ENCODE data around the gene SYTL2.

SYTL2 gene

DNA sequence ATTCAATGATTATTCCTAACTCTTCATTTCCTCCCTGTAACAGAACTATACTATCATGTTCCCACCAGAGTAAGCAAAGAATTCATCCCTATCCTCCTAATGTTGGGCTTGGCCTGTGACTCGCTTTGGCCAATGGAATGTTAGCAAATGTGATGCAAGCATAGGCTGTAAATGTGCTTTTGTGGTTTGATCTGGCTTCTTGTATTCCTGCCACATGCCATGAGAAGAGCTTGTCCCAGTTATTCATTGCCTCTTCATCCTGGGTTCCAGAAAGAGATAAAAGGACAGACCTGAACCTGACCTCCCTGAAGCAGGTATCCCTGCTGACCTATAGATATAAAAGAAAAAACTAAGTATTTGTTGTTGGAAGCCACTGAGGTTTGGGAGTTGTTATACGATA is 51.0 kb downstream of the SYTL2 start:
- no peak for DNase-seq

DNA sequence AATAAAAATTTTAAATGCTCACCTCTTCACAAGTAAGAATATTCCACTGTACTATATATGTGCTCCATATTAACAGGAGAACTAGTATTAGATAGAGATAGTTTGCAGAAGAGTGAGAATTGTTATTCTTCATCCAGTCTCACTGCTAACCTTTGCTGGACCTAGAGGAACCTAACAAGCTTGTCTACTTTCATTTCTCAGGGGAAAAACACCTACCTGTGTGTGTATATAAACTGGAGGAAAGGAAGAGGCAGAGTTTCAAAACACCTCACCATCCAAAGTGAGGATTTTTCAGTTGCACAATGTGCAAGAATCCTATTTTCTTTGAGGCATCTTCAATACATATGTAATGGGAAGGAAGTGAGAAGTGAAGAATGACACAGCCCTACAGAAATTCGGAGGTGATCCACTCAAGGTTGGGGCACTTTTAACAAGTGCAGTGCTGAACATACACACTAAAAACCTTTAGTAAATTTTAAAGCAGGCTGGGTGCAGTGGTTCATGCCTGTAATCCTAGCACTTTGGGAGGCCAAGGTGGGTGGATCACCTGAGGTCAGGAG is 52.4 kb downstream of the SYTL2 start:
- DNase-seq: no peak

DNA sequence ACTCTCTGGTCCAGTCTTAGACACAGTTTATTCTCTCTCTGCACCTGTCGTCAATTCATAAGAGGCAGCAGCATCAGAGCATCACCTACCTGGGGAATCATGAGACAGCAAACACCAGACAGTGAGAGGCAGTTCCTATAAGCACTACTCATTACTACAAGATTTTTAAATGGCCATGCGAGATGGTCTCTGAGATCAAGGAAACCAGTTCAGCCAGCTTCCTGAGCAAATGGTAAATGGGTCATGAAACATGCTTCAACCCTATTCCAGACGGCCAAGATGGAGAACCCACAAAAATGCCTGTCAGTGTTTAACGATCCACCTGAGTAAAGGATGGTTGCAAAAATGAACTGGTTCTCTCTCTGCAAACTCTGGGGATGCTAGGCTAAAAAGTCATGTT is 52.9 kb downstream of the SYTL2 start:
- no peak for DNase-seq

DNA sequence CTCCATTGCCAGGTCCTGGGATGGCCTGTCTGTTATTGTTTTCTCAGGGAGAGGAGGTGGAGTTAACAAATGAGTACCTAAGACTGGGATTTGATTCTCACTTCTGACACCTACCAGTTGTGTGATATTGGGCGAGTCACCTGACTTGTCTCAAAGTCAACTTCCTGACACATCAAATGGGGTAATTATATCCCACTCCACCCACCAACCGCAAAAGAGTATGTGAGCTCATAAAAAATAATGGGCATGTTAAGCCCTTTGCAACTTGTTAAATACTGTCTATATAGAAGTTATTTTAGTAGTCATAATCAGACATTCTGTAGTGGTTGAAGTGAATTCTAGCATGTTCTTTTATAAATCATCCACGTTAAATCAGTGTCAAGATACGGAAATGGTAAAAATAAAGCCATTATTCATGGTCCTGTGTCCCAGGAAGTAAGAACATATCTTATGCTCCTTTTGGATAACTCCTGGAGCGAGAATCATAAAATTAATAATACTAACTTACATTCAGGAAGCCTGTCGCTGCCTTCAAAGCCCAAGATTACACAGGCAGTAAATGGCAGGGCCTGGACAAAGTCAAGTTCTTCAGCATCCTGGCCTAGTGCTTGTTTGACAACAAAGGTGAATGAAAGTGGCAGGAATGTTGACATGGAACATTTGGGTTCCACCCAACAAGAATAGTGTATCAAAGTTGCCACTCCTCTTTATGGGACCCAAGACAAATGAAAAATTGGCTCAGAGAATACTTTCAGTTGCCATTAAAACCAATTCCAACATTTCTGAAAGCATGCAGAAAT is 54.3 kb downstream of the SYTL2 start:
- peak; percentile 54 for DNase-seq

DNA sequence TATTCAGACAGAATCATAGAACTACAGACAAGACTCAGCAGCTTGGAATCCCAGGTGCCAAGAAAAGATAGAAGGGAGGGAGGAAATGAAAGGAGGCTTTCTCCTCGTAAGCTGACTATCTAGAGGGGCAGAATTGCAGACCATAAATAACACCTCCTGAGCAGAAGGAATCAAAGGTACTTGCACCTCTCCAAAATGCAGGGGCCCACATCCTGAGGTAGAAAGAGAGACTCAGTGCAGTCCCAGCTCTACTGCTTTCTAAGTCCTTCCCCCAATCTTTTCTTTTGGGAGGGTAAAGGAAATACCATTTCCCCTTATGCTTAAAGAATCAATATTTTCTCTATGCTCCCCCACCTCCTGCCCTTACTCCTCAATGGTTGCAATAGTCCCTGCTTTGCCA is 55.2 kb downstream of the SYTL2 start:
- DNase-seq: no peak

DNA sequence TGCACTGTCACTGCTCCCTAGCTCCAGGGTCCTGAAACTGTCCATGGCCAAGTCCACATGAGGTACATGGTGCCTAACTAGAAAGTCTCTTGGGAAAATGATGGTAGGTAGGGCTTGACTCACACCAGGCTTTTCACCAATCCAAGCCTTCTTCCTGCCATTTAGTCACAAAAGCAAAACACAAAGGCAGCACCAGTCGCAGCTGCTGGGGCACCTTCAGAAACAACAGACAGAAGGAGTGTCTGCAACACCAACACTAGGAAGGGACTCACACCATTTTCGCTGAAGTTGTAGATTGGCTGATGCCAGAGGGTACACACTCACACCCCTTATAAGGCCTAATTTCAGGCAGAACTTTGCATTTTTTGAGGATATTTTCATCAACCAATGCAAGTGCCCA is 55.7 kb downstream of the SYTL2 start:
- no peak for DNase-seq

DNA sequence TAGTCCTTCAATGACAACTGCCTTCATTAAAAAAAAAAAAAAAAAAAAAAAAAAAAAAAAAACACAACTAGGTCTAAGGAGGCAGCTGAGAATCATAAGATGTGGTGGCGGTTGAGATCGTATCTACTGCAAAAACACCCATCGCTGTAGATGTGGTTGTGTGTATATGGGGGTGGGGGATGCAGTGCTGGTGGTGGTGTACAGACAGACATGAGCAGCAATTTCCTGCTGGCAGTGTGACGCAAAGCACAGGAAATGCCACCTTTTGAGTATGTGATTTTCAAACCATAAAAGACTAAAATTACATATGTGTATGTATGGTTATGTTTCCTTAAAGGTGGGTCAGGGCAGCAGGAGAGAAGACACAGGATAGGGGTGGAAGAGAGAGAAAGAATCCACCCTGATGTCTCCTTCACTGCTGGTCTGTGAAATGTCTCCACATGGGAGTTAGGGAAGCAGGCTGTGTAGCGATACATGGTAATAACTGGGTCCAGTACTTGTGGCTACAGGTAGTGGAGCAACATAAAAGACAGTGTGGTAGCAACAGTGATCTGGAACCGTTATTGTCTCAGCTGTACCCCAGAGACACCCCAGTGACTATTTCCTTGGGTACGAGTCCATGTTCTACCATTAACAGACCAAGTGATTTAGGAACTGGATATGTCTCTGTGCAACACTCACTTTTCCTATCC is 57.9 kb downstream of the SYTL2 start:
- DNase-seq: peak; percentile 92

DNA sequence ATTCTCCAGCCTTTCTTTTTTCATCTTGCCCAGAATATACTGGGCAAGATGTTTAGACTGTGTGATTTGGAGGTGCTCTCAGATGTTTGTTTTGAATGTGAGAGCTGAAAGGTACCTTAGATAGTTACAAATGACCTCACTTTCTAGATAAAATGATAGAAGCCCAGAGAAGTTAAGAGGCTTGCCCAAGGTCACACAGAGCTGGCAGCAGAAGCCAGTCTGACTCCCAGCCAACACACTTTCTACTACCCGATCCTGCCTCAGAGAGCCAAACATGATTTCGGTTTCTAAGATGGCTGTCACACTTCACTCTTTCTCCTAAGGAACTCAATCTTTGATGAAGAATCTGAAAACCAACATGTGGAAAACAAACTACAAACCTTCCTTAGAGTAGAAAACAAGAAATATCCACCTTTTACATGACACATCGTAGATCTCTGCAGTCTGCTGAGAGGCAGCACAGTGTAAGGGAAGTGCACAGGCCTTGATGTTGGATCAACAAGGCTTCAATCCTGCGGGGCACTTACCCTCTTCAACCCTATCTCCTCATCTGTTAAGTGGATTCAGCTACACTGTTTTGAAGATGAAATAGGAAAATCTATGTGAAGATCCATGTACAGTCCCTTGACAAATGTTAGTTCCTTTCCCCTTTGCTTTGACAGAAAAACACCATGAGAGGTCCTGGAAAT is 58.6 kb downstream of the SYTL2 start:
- DNase-seq: no peak

DNA sequence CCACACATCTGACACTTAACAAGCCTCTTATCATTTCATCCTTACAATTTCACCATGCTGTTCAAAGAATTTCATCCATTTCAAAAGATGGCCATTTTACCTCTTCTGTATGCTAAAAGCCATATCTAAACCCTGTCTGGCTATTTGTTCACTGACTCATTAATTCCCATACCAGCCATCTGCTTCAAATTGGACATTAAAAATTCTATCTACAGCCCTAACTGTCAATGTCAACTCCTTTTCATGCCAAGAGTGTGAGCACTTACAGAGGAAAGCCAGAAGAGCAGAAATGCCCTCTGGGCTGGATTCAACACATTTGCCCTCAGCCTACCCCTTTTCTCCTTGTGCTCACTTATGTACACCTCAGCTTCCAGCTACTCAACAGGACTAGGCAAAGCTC is 59.2 kb downstream of the SYTL2 start:
- DNase-seq: no peak

DNA sequence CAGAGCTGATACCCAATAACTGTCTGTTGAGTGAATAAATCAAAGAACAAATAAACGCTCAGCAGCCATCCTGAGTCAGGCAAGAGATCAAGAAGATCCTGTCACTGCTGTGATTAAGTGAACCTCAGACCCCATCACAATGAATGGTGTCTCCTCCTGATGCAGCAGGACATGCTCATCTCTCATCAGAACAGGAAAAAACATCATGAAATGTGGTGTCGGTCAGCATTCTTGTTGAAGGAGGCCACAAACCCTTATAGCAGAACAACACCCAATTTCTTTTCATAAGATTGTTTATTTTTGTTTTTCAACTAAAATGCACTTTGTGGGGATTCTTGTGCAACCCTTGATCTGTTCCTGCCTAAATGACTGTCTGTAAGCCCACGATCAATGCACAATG is 60.3 kb downstream of the SYTL2 start:
- DNase-seq: no peak

DNA sequence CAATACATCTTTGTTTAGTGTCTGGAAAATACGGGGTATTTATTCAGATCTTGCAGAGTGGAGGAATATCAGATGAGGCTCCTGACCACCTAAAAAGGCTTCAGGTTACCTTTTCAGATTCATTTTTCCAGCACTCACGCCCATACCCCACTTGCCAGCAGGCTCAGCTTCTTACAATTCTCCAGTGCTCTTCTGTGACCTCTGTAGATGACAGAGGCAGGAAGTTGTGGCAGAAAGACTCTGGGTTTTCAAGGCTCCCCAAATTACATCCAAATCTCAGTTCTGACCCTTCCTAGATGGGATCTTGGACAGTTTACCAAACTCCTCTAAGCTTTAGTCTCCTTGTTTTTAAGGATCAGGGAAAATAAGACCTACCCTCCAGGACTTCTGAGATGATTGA is 61.1 kb downstream of the SYTL2 start:
- DNase-seq: no peak

DNA sequence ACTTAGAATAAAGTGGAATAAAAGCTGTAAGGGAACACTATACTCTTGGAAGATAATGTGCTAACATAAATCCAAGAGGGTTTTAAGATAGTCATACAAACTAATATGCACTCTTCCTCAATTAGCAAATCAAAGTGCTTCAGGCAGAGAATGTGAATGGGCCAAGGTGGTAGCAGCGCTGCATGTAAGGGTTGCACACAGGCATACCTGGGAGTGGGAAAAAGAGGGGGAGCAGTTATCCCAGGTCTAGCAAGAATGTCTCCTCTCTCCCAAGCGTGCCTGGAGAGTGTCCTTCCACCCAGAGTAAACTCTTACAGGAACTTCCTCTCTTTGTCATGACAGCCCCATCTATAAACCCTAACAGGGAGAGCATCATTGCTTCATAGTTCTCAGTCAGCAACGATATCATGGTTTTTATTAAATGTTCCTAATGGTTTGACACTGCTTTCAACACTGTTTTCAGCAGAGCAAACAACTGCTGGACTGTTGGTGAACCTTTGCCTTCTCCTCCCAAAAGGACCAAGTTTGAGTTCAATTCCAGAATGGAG is 61.6 kb downstream of the SYTL2 start:
- DNase-seq: no peak

DNA sequence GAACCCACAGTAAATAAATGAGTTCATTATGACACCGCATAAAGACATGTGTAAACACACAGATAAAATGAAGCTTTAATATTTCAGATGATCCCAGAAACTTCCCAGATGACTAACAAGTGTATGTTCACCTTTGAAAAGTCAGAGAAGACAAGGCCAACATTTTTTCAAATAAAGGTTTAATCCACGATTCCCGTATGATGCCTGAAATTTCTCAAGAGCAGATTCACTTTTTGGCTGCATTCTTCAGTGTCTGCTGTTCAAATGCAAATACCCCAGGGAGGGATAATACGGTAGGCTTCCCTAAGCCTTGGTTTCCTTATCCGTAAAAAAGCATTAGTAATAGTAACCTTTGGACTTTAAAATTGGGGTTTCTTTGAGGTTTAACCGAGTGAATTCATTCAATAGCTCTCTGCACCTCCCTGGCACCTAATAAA is 62.5 kb downstream of the SYTL2 start:
- no peak for DNase-seq

DNA sequence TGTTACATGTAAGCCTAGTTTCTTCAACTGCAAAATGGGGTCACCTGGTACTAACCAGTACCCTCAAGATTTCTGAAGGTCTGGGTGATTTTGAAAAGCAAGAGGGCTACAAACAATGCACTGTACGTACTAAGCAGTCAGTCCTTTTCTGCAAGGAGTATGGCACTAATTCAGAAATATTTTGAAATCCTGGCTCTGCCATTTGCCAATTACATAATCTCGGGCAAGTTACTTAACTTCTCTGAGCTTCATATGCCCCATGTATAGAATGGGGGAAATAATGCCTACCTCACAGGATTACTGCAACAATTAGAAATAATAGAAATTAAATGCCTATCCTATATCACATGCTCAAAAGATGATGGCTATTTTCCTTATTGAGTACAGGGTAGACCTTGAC is 64.3 kb downstream of the SYTL2 start:
- DNase-seq: no peak

DNA sequence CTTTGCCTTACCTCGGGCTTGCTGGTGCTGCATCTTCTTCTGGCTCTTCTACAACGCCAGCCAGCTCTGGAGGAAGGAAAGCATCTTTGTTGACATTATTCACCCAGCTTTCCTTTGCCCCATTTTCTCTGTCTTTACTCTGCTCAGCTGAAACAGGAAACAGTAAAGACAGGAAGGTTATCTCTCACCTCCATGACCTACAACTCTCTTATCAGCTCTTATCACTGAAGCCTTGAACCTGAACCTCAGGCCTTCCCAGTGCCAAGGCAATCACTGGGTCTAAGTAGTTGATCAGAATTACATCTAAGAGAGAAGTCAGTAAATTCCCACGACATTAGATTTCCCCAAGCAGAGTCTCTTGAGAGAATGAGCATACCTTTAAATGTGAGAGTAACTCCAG is 65.3 kb downstream of the SYTL2 start:
- DNase-seq: no peak

DNA sequence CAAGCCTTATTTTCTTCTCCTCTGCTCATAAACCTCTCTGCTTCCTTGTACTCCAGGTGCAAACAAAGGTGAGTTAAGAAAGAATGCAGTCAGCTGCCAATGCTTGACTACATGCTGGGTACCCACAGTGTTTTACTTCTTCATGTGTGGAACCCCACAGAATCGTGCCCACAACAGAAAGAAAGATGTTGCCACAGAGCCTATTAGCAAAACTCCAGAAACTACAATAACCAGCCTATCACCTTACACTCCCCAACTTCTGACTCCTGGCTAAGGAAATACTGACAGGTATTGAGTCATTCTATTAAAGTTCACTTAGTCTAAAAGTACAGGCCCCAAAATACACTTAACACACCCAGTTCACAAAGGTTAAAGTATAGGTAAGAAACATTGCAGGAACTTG is 68.1 kb downstream of the SYTL2 start:
- no peak for DNase-seq

DNA sequence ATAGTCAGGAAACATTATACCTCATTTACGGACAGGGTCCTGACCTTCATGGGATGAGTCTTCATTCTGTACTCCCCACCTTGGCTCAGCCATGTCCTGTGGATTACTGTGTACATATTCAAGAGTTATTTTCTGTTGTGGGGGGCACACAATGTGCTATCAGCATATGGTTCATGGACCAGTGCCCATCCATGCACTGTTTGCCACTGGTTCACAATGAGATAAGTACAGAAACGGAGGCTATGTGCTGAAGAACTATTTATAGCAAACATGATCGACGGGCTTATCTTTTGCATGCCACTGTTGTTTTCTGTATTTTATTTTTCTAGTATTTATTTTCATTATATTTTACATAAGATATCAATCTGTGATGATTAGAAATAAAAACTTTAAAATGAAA is 68.6 kb downstream of the SYTL2 start:
- DNase-seq: no peak

DNA sequence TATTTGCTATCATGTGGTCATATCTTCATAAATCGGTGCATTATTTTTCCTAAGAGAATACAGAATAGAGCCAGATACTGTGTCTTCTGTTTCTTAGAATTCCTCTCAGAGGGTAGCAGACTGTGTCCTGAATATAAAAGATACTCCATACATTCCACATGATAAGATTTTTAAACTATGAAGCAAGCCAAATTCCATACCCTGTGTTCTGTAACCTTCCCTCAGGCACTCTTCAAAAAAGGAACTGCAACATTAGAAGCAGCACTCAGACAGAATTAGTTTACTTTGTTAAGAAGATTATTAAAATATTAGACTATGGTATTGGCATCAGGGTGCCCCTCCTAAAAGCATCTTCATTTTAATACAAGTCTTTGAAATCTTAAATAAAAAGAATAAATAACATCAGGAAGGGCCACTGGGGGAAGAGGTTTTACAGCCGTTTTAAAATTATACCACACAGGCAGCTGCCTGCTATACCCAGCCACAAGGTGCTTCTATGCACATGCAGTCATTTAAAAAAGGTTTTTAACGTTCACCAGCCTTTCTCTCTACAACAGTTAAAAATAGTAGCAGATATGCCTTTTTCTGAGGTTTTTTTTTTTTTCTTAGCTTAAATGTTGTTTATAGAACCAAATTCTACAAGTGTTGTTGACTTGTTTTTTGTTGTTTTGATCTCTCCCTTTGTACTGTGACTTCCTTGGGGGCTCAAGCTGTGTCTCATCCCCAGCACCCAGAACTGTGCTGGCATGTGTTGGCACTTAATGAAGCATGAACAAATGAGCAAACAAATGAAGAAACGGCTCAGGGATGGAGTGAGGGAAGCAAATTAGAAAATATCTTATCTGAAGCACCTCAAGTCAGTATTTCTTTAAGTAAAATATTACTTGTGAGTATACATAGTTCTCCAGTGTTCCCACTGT is 70.2 kb downstream of the SYTL2 start:
- no peak for DNase-seq

DNA sequence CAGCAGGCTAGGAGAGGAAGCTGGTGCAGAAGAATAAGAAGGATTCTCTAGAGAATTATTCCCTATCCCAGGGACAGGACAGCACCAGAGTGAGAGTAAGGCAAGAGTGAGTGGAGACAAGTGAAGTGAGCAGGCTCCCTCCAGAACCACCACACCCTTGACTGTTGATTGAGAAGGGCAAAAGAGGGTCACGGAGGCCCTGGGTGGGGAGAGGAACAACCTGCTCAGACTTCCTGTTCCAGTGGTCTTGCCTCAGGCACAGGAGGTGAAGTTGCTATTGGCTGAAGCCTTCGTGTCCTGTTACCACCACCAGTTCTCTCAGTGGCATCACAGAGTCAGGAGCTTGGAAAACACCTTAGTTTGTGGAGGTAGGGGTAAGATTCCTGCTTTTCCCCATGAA is 73.2 kb downstream of the SYTL2 start:
- peak; percentile 21 for DNase-seq

DNA sequence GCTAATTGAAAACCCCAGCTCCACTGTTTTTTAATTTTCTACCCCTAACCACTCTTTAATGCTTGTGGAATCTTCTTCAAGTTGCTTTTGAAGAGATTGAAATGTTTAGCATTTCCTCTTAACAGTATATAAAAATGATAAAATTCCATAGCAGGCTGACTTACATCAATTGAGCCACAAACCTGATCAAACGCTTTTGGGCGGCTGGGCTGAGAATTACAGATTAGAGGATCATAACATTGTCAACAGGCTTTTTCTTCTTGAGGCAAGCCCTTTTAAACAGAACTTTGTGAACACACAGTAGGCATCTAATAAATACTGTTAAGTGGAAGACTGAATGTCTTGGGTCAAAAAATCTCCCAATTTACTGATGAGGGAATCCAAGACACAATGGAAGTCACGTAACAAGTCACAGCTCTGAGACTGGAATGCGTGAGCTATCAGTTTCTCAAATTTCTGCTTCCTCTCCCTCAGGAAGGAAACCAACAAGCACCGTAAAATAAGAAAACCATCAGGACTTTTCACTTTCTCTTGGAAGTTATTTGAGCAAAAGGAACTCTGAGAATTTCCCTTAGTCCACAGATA is 75.0 kb downstream of the SYTL2 start:
- no peak for DNase-seq

DNA sequence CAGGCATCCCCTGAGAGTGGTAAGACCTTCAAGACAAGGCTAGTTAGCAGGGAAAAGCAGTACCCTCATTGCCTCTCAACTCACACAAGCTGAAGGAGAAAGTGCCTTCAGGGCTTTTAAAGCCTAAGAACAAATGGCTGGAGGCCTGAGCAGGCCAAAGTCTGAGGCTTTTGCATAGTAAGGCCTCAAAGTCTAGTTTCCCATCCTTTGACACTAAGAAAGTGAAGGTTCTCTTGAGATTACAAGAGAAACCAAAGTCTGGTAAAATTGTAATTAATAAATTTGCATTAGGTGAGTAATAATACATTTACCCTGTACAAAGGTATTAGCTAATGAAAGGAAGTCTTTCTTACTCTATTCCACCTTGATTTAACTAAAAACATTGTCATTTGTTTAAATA is 78.0 kb downstream of the SYTL2 start:
- no peak for DNase-seq

DNA sequence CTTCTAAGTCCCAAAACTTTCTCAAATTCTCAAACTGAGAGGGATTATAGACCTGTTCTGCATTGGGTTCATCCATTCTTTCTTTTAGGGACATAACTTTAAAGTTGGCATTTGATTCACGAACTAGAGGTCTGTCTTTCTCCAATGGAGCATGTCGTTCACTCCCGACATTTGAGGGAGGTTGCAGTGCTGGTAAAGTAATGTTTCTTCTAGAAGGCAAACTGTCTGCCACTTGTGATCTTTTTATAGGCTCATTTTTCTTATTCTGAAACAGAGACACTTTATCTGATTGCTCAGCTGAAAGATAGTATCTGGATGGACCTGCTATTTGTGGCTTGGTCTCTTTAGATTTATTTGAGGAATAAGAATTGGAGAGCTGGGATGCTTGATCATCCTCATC is 84.6 kb downstream of the SYTL2 start:
- no peak for DNase-seq
